Right lobe of liver (tissue), 4 donors: ENCODE data around the gene EDDM3A.

Experiments used
- POLR2A ChIP-seq: fragments of 450-650 bp; IDR thresholded peaks from one replicate; pipeline ENCODE4 v1.6.1; 2017; ENCODE audit warnings: antibody characterized with exemption, mild to moderate bottlenecking
- TF ChIP-seq, protein P1 (sequence below), 4 donors: fragments of 200-600 bp in 3 of 4; fragments of 450-650 bp in 1 of 4; IDR thresholded peaks; one replicate each; pipeline versions ENCODE4 v1.5.1 to v1.8.0; 2016 to 2022; ENCODE audit warnings: antibody characterized with exemption in 4 of 4, mild to moderate bottlenecking in 2 of 4
- donor health status: DM: no; HTN: no; CAD: no.
- donor health status: DM: no; HTN: no; CAD: no.
- donor health status: DM: no; HTN: yes; CAD: no.

GRCh38 chr14:20757965-20758364, 12.3 kb downstream of the EDDM3A start:
- TF ChIP-seq, protein P1, sequence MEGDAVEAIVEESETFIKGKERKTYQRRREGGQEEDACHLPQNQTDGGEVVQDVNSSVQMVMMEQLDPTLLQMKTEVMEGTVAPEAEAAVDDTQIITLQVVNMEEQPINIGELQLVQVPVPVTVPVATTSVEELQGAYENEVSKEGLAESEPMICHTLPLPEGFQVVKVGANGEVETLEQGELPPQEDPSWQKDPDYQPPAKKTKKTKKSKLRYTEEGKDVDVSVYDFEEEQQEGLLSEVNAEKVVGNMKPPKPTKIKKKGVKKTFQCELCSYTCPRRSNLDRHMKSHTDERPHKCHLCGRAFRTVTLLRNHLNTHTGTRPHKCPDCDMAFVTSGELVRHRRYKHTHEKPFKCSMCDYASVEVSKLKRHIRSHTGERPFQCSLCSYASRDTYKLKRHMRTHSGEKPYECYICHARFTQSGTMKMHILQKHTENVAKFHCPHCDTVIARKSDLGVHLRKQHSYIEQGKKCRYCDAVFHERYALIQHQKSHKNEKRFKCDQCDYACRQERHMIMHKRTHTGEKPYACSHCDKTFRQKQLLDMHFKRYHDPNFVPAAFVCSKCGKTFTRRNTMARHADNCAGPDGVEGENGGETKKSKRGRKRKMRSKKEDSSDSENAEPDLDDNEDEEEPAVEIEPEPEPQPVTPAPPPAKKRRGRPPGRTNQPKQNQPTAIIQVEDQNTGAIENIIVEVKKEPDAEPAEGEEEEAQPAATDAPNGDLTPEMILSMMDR (IDR thresholded peaks at IDR 0.05): peak; percentile 9 to 33 (median 18)
- TF ChIP-seq POLR2A: no peak
